H1 (cell line): ENCODE results near the gene DACT3.

Source experiments
- BCL11A ChIP-seq, 2 experiments: IDR thresholded peaks; one replicate each; pipeline ENCODE4 v1.6.1; 2011; ENCODE audit warnings: low read depth in 2 of 2, low read length in 2 of 2, mild to moderate bottlenecking in 2 of 2
- EZH2 ChIP-seq: fragments of 200-600 bp; sonication (generic); IDR thresholded peaks from 2 replicates; pipeline ENCODE4 v1.7.1; 2012; ENCODE audit warnings: low read depth, mild to moderate bottlenecking, moderate library complexity, low read length, inconsistent platforms; ENCODE audit not compliant: severe bottlenecking
- HDAC2 ChIP-seq, 2 experiments: fragments of 300-600 bp in 1 of 2; sonication (generic) in 1 of 2; IDR thresholded peaks; 2 replicates each; pipeline ENCODE4 v1.6.1; 2011 to 2012; ENCODE audit warnings: low read depth in 2 of 2, low read length in 2 of 2, mild to moderate bottlenecking in 2 of 2, moderate library complexity in 2 of 2, borderline replicate concordance in 1 of 2, inconsistent platforms in 1 of 2
- JUN ChIP-seq: IDR thresholded peaks from 2 replicates; pipeline ENCODE4 v1.6.1; 2011; ENCODE audit warnings: low read depth, mild to moderate bottlenecking, improper control_type of control experiment, low read length
- KDM4A ChIP-seq: IDR thresholded peaks from one replicate; pipeline ENCODE4 v1.7.1; 2012; ENCODE audit warnings: low read depth, mild to moderate bottlenecking, moderate library complexity, low read length, inconsistent platforms; ENCODE audit not compliant: severe bottlenecking
- MAX ChIP-seq: IDR thresholded peaks from 2 replicates; pipeline ENCODE4 v1.6.1; 2012; ENCODE audit warnings: inconsistent platforms
- PHF8 ChIP-seq: fragments of 200-600 bp; sonication (generic); conservative IDR thresholded peaks from 2 replicates; pipeline ENCODE4 v1.7.1; 2012; ENCODE audit warnings: low read depth, mild to moderate bottlenecking, inconsistent platforms, low read length, moderate library complexity
- POLR2AphosphoS5 ChIP-seq: IDR thresholded peaks from 2 replicates; pipeline ENCODE4 v1.6.1; 2011; ENCODE audit warnings: low read depth, low read length
- SP2 ChIP-seq: IDR thresholded peaks from 2 replicates; pipeline ENCODE4 v1.6.1; 2012; ENCODE audit warnings: mild to moderate bottlenecking, low read length, inconsistent platforms
- ZNF274 ChIP-seq: IDR thresholded peaks from 2 replicates; pipeline ENCODE4 v1.7.0; 2012; ENCODE audit warnings: low read length, borderline replicate concordance; ENCODE audit errors: extremely low read depth
- TF ChIP-seq, protein P1 (sequence below), 3 experiments: IDR thresholded peaks; 1 replicate in 2 of 3; 2 replicates in 1 of 3; pipeline versions ENCODE4 v1.5.1 to v1.6.1; 2011; ENCODE audit warnings: low read length in 3 of 3, mild to moderate bottlenecking in 3 of 3, inconsistent platforms in 2 of 3, low read depth in 1 of 3, moderate library complexity in 1 of 3; ENCODE audit not compliant: insufficient read depth in 1 of 3; ENCODE audit errors: control extremely low read depth in 1 of 3

GRCh38 chr19:46697204-46697960 is 36.4 kb upstream of the DACT3 start:
- TF ChIP-seq POLR2AphosphoS5 (no peak), BCL11A (IDR thresholded peaks at IDR 0.05; ENCODE audit: low read depth in 2 of 2, low read length in 2 of 2) (no peak), PHF8 (no peak), ZNF274 (no peak), EZH2 (no peak), HDAC2 (IDR thresholded peaks at IDR 0.05; ENCODE audit: borderline replicate concordance in 1 of 2, low read depth in 2 of 2, low read length in 2 of 2) (no peak), JUN (no peak), SP2 (no peak), KDM4A (no peak), MAX (peak; percentile 65)
- TF ChIP-seq, protein P1, sequence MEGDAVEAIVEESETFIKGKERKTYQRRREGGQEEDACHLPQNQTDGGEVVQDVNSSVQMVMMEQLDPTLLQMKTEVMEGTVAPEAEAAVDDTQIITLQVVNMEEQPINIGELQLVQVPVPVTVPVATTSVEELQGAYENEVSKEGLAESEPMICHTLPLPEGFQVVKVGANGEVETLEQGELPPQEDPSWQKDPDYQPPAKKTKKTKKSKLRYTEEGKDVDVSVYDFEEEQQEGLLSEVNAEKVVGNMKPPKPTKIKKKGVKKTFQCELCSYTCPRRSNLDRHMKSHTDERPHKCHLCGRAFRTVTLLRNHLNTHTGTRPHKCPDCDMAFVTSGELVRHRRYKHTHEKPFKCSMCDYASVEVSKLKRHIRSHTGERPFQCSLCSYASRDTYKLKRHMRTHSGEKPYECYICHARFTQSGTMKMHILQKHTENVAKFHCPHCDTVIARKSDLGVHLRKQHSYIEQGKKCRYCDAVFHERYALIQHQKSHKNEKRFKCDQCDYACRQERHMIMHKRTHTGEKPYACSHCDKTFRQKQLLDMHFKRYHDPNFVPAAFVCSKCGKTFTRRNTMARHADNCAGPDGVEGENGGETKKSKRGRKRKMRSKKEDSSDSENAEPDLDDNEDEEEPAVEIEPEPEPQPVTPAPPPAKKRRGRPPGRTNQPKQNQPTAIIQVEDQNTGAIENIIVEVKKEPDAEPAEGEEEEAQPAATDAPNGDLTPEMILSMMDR (IDR thresholded peaks at IDR 0.05; ENCODE audit: control extremely low read depth in 1 of 3, insufficient read depth in 1 of 3, low read depth in 1 of 3, low read length in 3 of 3) = no peak
